IPS-20b (cell line): Measurements from ENCODE around the gene CNOT10.
"Not testable (repeated sequence)": the region's sequence is repeated elsewhere in the genome, so short reads cannot be mapped to it uniquely, and the experiment has no call there.

Experiments
- H3K27ac ChIP-seq: one replicate; pipeline ENCODE4 v1.5.1; 2013; ENCODE audit warnings: low read length
- H3K27me3 ChIP-seq: 2 replicates; pipeline ENCODE4 v1.6.1; 2013; ENCODE audit warnings: mild to moderate bottlenecking, low read length, inconsistent platforms; ENCODE audit not compliant: insufficient read depth
- H3K36me3 ChIP-seq: 2 replicates; pipeline ENCODE4 v1.6.1; 2013; ENCODE audit warnings: low read depth, mild to moderate bottlenecking, inconsistent platforms, low read length, moderate library complexity; ENCODE audit not compliant: insufficient read depth
- H3K4me1 ChIP-seq: 2 replicates; pipeline ENCODE4 v1.6.1; 2013; ENCODE audit warnings: mild to moderate bottlenecking, control low read depth, inconsistent platforms, low read length, moderate library complexity; ENCODE audit not compliant: insufficient read depth
- H3K4me3 ChIP-seq: 2 replicates; pipeline ENCODE4 v1.5.1; 2013; ENCODE audit warnings: mild to moderate bottlenecking, low read length, inconsistent platforms
- H3K9ac ChIP-seq: 2 replicates; pipeline ENCODE4 v1.6.1; 2013; ENCODE audit warnings: low read depth, mild to moderate bottlenecking, inconsistent platforms, low read length, moderate library complexity
- H3K9me3 ChIP-seq: 2 replicates; pipeline ENCODE4 v1.6.1; 2013; ENCODE audit warnings: mild to moderate bottlenecking, low read depth, low read length, inconsistent platforms; ENCODE audit not compliant: insufficient read depth

The CNOT10 gene

GRCh38 chr3:32764481-32764880, 79.5 kb downstream of the CNOT10 start:
- Histone ChIP-seq H3K9me3 (no peaks in the 10 kb centered on the region), H3K4me3 (no peak overlapping the region), H3K4me1 (0 out of 2 replicates have a peak, but pooled peaks cover 3% of the 10 kb centered on the region), H3K27ac (no peak overlapping the region), H3K27me3 (no peaks in the 10 kb centered on the region), H3K9ac (no peak overlapping the region), H3K36me3 (peaks cover 62% of the 10 kb centered on the region)

GRCh38 chr3:32778389-32778788, 93.4 kb downstream of the CNOT10 start:
- H3K4me1 ChIP-seq = peaks cover 32% of the 10 kb centered on the region; the same call in 1 of the 2 replicates
- H3K27ac ChIP-seq = peak overlapping the region; percentile 94
- H3K9me3 ChIP-seq = no peaks in the 10 kb centered on the region

GRCh38 chr3:32780071-32780734, 95.2 kb downstream of the CNOT10 start:
- H3K27me3 ChIP-seq = no peaks in the 10 kb centered on the region
- H3K27ac ChIP-seq = peak overlapping the region; percentile 94
- H3K9me3 ChIP-seq = no peaks in the 10 kb centered on the region
- peaks cover 32% of the 10 kb centered on the region; the same call in 1 of the 2 replicates for H3K4me1 ChIP-seq
- H3K36me3 ChIP-seq = 0 out of 2 replicates have a peak, but pooled peaks cover 10% of the 10 kb centered on the region
- H3K9ac ChIP-seq = peak overlapping the region; percentile 57
- peak overlapping the region; percentile 37; the same call in 1 of the 2 replicates for H3K4me3 ChIP-seq

More at GRCh38 chr3:32778389-32778788, 93.4 kb downstream of the CNOT10 start:
- Histone ChIP-seq H3K36me3 (peaks cover 26% of the 10 kb centered on the region), H3K9ac (no peak overlapping the region), H3K4me3 (no peak overlapping the region), H3K27me3 (no peaks in the 10 kb centered on the region)

GRCh38 chr3:32780735-32781210, 95.8 kb downstream of the CNOT10 start:
- no peaks in the 10 kb centered on the region for H3K27me3 ChIP-seq
- peak overlapping the region; percentile 98 for H3K9ac ChIP-seq
- peaks cover 32% of the 10 kb centered on the region; the same call in 1 of the 2 replicates for H3K4me1 ChIP-seq
- peak overlapping the region; percentile 99 for H3K27ac ChIP-seq
- H3K9me3 ChIP-seq = no peaks in the 10 kb centered on the region
- peak overlapping the region; percentile 87 for H3K4me3 ChIP-seq
- H3K36me3 ChIP-seq = 0 out of 2 replicates have a peak, but pooled peaks cover 9% of the 10 kb centered on the region

- H3K27me3 ChIP-seq = no peaks in the 10 kb centered on the region
- peak overlapping the region; percentile 87 for H3K4me3 ChIP-seq
- H3K9me3 ChIP-seq = no peaks in the 10 kb centered on the region
- H3K9ac ChIP-seq = peak overlapping the region; percentile 98
- H3K27ac ChIP-seq = peak overlapping the region; percentile 99
- H3K4me1 ChIP-seq = peaks cover 32% of the 10 kb centered on the region; the same call in 1 of the 2 replicates
- 0 out of 2 replicates have a peak, but pooled peaks cover 2% of the 10 kb centered on the region for H3K36me3 ChIP-seq
These were observed 96.4 kb downstream of the CNOT10 start for GRCh38 chr3:32781211-32781968.

GRCh38 chr3:32781969-32782270, 96.9 kb downstream of the CNOT10 start:
- H3K9me3 ChIP-seq, H3K36me3 ChIP-seq, H3K27me3 ChIP-seq: not testable (repeated sequence)
- H3K4me1 ChIP-seq = peaks cover 32% of the 10 kb centered on the region; the same call in 1 of the 2 replicates
- H3K9ac ChIP-seq = peak overlapping the region; percentile 49; the same call in 1 of the 2 replicates
- H3K4me3 ChIP-seq = peak overlapping the region; percentile 87
- H3K27ac ChIP-seq = peak overlapping the region; percentile 82

- peak overlapping the region; percentile 82 for H3K27ac ChIP-seq
- H3K27me3 ChIP-seq = no peaks in the 10 kb centered on the region
- H3K9me3 ChIP-seq = no peaks in the 10 kb centered on the region
- no peaks in the 10 kb centered on the region for H3K36me3 ChIP-seq
- peak overlapping the region; percentile 49; the same call in 1 of the 2 replicates for H3K9ac ChIP-seq
- H3K4me1 ChIP-seq = peaks cover 32% of the 10 kb centered on the region; the same call in 1 of the 2 replicates
- peak overlapping the region; percentile 87 for H3K4me3 ChIP-seq
These were observed 97.4 kb downstream of the CNOT10 start for GRCh38 chr3:32782407-32782806.

GRCh38 chr3:32791833-32792232, 106.8 kb downstream of the CNOT10 start:
- no peaks in the 10 kb centered on the region for H3K9me3 ChIP-seq
- H3K4me3 ChIP-seq = no peak overlapping the region
- no peaks in the 10 kb centered on the region for H3K36me3 ChIP-seq
- H3K9ac ChIP-seq = no peak overlapping the region
- H3K4me1 ChIP-seq = no peaks in the 10 kb centered on the region; the same call in 1 of the 2 replicates
- no peak overlapping the region for H3K27ac ChIP-seq
- H3K27me3 ChIP-seq = no peaks in the 10 kb centered on the region

- Histone ChIP-seq H3K9ac (no peak overlapping the region), H3K4me3 (no peak overlapping the region), H3K4me1 (peaks cover under 1% of the 10 kb centered on the region), H3K27ac (no peak overlapping the region), H3K36me3 (no peaks in the 10 kb centered on the region), H3K9me3 (no peaks in the 10 kb centered on the region), H3K27me3 (no peaks in the 10 kb centered on the region)
These were observed 109.7 kb downstream of the CNOT10 start for GRCh38 chr3:32794487-32795308.

GRCh38 chr3:32796384-32796950, 111.5 kb downstream of the CNOT10 start:
- not testable (repeated sequence) for H3K36me3 ChIP-seq, H3K27ac ChIP-seq, H3K4me1 ChIP-seq, H3K9ac ChIP-seq, H3K27me3 ChIP-seq, H3K4me3 ChIP-seq, H3K9me3 ChIP-seq

GRCh38 chr3:32797776-32798175, 112.8 kb downstream of the CNOT10 start:
- Histone ChIP-seq H3K27ac (no peak overlapping the region), H3K4me3 (no peak overlapping the region), H3K9me3 (no peaks in the 10 kb centered on the region), H3K4me1 (peaks cover 9% of the 10 kb centered on the region), H3K36me3 (no peaks in the 10 kb centered on the region), H3K27me3 (no peaks in the 10 kb centered on the region), H3K9ac (no peak overlapping the region)
